GDM1 (cell line): ENCODE measurements around the gene SDK1.

ENCODE experiments used
- DNase-seq: peaks from one replicate; lab custom pipeline; 2025; lab: John Stamatoyannopoulos, UW

Gene SDK1

DNA sequence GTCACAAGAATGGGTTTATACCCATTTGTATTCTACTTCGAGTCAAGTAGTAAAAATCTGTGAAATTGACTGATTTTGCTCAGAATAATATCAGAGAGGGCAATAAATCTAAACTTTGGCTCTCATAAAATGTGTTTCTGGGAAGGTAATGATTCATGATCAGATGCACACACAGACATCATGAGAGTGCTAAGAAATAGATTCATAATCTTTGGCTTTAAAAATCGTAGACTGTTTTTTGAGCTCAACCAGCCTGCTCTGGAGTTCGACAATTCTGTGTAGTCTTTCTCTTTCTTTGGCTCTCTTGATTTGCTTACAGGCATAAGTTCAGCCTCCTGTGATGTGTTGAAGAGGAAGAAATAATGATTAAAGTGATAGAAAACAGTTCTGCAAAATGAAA, 494.7 kb downstream of the SDK1 start:
- DNase-seq, result no peak

DNA sequence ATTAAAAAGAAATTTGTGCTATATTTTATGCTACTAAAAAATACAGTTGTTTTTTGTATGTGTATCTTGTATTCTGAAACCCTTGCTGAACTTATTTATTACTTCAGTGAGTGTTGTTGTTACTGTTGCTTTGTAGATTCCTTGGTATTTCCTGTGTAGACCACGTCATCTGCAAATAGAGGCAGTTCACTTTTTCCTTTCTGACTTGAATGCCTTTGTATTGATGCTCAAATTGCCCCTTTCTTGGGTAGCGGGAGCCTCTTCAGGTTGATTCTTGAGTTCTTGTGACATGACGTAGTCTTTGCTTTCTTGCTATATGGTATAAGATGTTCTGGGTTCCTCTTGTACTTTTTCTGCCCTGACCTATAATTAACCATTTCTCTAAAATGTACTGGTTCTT, 504.1 kb downstream of the SDK1 start:
- no peak for DNase-seq

GRCh38 chr7:3806516-3806915, 505.5 kb downstream of the SDK1 start:
- no peak for DNase-seq

DNA sequence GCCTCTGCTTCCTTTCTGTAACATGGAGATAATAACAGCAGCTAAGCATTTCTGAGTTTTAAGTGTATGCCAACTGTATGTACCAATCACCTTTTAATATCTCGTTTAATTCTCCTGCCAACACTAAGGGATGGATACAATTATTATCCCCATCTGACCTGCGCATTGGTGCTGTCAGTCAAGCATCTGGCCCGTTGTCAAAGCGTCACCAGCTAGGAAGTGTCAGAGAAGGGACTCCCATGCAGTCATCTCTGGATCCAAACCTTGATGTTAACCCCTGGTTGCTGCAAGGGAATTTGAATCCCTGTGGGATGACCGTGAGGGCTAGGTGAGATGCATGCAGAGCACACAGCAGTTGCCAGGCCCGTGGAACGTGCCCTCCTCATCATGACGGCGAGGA, 506.8 kb downstream of the SDK1 start:
- DNase-seq, result no peak

- no peak for DNase-seq
Measured at GRCh38 chr7:3821488-3821887, 520.4 kb downstream of the SDK1 start.

DNA sequence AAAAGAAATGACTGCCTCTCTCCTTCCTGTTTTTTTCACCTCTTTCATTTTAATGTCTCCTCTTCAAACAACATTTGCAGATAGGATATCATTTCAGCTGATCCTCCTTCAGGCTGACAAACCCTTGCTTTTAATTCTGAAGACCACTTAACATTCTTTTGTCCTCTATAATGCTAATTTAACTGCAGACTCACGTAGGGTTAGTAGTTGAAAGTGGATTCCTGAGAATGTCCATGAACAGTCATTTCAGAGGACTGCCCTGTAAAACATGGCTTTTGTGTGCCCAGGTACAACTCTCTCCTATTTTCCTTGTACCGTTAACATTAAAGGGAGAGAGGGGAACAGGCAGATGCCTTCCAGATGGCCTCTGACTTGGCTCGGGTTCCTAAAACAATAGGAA, 524.4 kb downstream of the SDK1 start:
- DNase-seq, result no peak

DNA sequence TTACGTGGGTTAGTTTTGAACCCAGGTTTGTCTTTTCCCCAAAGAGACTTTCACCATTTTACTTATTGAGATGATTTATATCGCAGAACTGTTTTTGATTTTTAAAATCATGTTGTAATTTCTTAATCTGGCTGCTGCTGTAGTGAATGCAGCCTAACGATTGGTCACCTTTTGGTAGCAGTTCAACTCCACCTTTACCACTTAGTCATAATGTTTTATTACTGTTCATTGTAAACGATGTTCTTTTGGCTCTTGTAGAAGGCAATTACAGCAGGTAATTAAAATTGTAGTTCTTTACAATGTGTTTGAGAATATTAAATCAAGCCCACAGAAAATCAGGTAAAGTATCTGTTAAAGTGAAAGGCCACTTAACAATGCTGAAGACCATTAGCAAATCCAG, 531.1 kb downstream of the SDK1 start:
- no peak for DNase-seq

DNA sequence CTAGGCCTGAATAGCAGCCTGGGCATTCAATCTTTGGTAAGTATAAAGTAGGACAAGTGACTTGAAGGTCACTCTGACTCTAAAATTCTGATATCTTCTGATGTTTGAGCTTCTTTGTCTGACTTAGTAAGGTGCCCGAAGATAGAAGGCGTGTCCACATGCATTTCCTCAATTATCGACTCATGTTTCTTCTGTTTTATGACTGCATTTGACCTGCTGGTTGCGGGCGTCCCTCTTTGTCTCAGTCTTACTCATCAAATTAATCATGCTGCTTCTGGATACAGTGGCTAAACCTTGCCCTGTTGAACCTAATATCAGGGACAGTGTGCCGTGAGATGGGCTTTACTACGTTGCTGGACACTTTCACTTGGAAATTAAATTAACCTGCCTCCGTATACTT, 534.1 kb downstream of the SDK1 start:
- DNase-seq, result no peak

DNA sequence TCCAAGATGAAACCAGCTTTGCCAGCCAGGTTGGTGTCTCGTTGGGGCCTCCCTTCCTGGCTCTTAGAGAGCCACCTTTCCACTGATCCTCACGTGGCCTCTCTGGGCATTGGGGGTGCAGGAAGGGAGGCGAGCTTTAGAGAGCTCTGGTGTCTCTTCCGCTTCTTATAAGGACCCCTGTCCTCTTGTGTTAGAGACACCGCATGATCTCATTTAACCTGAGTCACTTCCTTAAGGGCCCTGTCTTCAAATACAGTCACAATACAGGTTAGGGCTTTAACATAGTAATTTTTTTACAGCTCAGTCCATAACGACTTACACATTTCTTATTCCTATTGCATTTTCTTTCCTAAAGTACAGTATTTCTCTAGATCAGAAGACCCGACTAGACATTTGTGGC, 535.8 kb downstream of the SDK1 start:
- DNase-seq, result no peak

GRCh38 chr7:3844540-3845151, 543.6 kb downstream of the SDK1 start:
- DNase-seq, result no peak

- DNase-seq, result no peak
Measured at GRCh38 chr7:3846738-3847137, 545.7 kb downstream of the SDK1 start.

DNA sequence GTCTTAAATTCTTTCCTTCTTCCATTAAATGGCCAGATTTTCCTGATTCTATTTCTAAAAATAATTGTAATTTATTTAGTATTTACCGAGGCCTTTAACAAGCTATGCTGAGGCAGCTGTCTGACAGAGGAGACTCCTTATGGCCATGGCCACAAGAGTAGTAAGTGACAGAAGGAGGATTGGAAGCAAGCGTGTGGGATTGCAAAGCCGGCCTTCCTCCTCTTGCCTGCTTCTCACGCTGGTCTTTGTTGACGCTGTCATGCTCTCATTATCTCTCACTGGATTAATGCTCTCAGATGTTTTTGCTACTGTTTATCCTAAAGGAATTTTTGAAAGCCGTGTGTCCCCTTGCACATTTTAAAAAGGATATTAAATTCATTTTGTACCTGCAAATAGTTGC, 546.3 kb downstream of the SDK1 start:
- no peak for DNase-seq

DNA sequence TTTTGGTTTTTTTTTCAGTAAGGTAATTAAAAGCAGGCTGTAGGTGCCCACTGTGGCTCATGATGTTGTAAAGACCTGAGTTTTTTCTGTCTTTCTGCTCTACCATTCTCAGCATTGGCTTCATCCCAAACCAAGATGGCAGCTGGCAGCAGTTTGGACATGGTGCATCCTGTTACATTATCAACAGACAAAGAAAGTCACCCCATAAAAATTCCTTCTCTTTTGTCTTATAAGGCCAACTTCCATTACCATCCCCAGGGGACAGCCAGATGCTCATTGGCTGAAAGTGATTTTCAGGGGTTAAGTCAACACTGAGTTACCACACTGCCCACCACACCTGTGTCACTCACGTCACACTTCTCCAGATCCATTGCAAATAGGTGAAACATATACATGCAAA, 558.4 kb downstream of the SDK1 start:
- no peak for DNase-seq

DNA sequence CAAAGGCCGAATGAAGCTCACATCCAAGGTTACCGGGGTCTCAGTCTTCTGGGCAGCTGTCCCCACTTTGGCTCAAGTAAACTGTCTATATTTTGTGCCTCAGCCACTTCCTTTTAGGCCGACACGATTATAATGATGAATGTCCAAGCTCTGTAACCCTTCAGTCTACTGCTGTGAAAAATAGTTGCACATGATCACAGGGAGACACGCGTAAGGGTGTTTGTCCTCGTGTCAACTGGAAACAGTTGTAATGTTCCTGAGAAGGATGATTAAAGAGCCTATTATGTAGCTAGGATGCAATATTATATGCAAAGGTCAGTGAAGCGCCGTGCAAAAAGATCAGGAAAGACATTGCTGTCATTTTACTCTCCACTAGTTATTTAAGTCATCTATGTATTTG, 559.9 kb downstream of the SDK1 start:
- no peak for DNase-seq

DNA sequence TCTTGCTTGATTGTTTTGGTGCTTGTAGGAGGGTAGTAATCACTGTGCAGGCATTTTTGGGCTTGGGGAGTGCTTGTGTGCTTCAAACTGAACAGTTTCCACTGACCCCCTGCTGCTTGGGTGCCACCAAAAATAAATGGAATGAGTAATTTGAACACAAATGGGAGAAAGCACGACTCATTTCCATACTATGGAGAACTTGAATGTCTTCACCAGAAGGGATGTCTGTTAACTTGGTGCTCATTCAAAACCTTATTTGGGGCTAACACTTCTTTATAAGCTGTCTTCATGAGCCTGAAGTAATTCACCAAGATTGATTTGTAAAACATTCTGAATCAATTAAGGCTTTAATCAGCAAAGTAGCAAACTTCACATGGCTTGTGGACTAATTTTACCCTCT, 560.3 kb downstream of the SDK1 start:
- DNase-seq, result no peak

DNA sequence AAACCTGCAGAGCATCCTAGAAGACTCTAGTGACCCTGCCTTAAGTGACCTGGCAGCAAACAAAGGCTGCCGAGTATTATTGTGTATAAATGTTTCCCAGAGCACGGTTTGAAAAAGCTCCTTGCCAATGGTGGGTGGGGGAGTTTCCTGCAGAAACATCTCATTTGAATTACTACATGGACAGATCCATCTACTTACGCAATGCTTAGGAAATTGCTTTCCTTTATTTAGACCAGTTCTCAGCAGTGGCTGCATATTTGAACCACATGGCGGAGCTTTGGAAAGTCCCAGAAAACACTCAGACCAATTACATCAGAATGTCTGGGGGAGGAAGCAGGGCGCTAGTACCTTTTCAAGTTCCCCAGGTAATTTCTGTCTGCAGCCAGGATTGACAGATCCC, 560.9 kb downstream of the SDK1 start:
- no peak for DNase-seq

- DNase-seq, result no peak
Measured at GRCh38 chr7:3862774-3863173, 561.7 kb downstream of the SDK1 start.

- no peak for DNase-seq
Measured at GRCh38 chr7:3866277-3866676, 565.2 kb downstream of the SDK1 start.

GRCh38 chr7:3867863-3868262, 566.8 kb downstream of the SDK1 start:
- DNase-seq, result no peak

- DNase-seq, result no peak
Measured at GRCh38 chr7:3879355-3880075, 578.5 kb downstream of the SDK1 start.

- no peak for DNase-seq
Measured at GRCh38 chr7:3880228-3880987, 579.4 kb downstream of the SDK1 start.

- no peak for DNase-seq
Measured at GRCh38 chr7:3882782-3883181, 581.7 kb downstream of the SDK1 start.

DNA sequence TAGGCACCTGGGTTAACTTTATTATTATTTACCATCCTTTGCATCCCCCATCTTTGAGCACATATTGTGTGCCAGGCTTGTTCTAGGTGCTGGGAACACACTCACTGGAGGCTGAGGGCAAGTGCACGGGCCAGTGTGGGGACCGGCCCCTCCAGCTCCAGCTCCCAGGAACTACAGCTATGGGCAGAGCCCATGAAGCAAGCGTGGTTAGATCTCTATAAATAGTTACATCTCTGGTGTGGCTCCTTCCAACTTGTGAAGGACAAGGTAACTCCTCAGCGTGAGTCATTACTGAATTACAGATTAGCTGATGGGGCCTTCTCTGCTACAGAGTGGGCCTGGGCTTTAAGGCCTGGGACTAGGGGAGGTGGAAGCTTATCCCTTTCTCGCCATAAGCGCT, 583.5 kb downstream of the SDK1 start:
- no peak for DNase-seq
